Adipocyte (in vitro differentiated cells): ENCODE results near the gene UCP3.

Experiments used
- DNase-seq: peaks from one replicate; pipeline ENCODE4 v3.0.0-alpha.2; 2015; ENCODE audit warnings: low read depth
- H3K27me3 ChIP-seq: replicated peaks from 2 replicates; pipeline ENCODE4 v1.7.0; 2013; ENCODE audit warnings: mild to moderate bottlenecking, low read length, moderate library complexity; ENCODE audit not compliant: control insufficient read depth, insufficient read depth
- H3K36me3 ChIP-seq: 2 replicates; pipeline ENCODE4 v1.7.0; 2013; ENCODE audit warnings: low read length, mild to moderate bottlenecking, moderate library complexity; ENCODE audit not compliant: control insufficient read depth, insufficient read depth, severe bottlenecking
- H3K4me1 ChIP-seq: 2 replicates; pipeline ENCODE4 v1.7.0; 2013; ENCODE audit warnings: mild to moderate bottlenecking, low read length, moderate library complexity; ENCODE audit not compliant: control insufficient read depth, insufficient read depth
- H3K4me3 ChIP-seq: 2 replicates; pipeline ENCODE4 v1.7.0; 2013; ENCODE audit warnings: mild to moderate bottlenecking, low read length, moderate library complexity
- H3K9ac ChIP-seq: 2 replicates; pipeline ENCODE4 v1.7.0; 2013; ENCODE audit warnings: mild to moderate bottlenecking, low read length, moderate library complexity
- H3K9me3 ChIP-seq: 2 replicates; pipeline ENCODE4 v1.7.0; 2013; ENCODE audit warnings: mild to moderate bottlenecking, low read length, moderate library complexity; ENCODE audit not compliant: control insufficient read depth

Gene UCP3

GRCh38 chr11:74008373-74009229, at the start of gene UCP3:
TSS of gene UCP3 (minus strand) at chr11:74009085. CDS start at chr11:74007042, 2,043 bp downstream.
- H3K4me3 ChIP-seq, result no peak within 1 kb of the TSS
- H3K9ac ChIP-seq, result no peak within 1 kb of the TSS
- no peaks in the 10 kb centered on the region for H3K27me3 ChIP-seq
- no peaks in the 10 kb centered on the region for H3K9me3 ChIP-seq
- H3K4me1 ChIP-seq, result peaks cover 31% of the 10 kb centered on the region
- H3K36me3 ChIP-seq, result no peaks in the 10 kb centered on the region
- DNase-seq, result no peak

- DNase-seq, result peak; percentile 20
These were observed 48.6 kb upstream of the UCP3 start for GRCh38 chr11:74057249-74058151.

GRCh38 chr11:74055938-74056337, 47.1 kb upstream of the UCP3 start:
- Histone ChIP-seq H3K4me3 (no peak overlapping the region), H3K36me3 (peaks cover 3% of the 10 kb centered on the region), H3K9me3 (no peaks in the 10 kb centered on the region), H3K27me3 (no peaks in the 10 kb centered on the region), H3K9ac (no peak overlapping the region), H3K4me1 (peaks cover 6% of the 10 kb centered on the region)
- peak; percentile 58 for DNase-seq

More at GRCh38 chr11:74057249-74058151, 48.6 kb upstream of the UCP3 start:
- H3K9me3 ChIP-seq, result peaks cover 2% of the 10 kb centered on the region
- no peaks in the 10 kb centered on the region for H3K27me3 ChIP-seq
- H3K4me3 ChIP-seq, result no peak overlapping the region
- H3K36me3 ChIP-seq, result peaks cover 3% of the 10 kb centered on the region
- H3K4me1 ChIP-seq, result peaks cover 6% of the 10 kb centered on the region
- H3K9ac ChIP-seq, result no peak overlapping the region

- H3K9me3 ChIP-seq, result no peaks in the 10 kb centered on the region
- H3K4me3 ChIP-seq, result no peak overlapping the region
- no peaks in the 10 kb centered on the region for H3K4me1 ChIP-seq
- H3K36me3 ChIP-seq, result peaks cover 16% of the 10 kb centered on the region
- no peak for DNase-seq
- H3K9ac ChIP-seq, result no peak overlapping the region
- H3K27me3 ChIP-seq, result no peaks in the 10 kb centered on the region
These were observed 41.6 kb upstream of the UCP3 start for GRCh38 chr11:74050465-74050864.

GRCh38 chr11:74048993-74049392, 40.1 kb upstream of the UCP3 start:
- no peak for DNase-seq
- no peak overlapping the region for H3K9ac ChIP-seq
- H3K9me3 ChIP-seq, result no peaks in the 10 kb centered on the region
- no peak overlapping the region for H3K4me3 ChIP-seq
- peaks cover 16% of the 10 kb centered on the region for H3K36me3 ChIP-seq
- H3K4me1 ChIP-seq, result no peaks in the 10 kb centered on the region
- no peaks in the 10 kb centered on the region for H3K27me3 ChIP-seq

GRCh38 chr11:74044538-74044937, 35.7 kb upstream of the UCP3 start:
- DNase-seq, result no peak
- H3K36me3 ChIP-seq, result peaks cover 26% of the 10 kb centered on the region
- H3K9ac ChIP-seq, result no peak overlapping the region
- no peaks in the 10 kb centered on the region for H3K4me1 ChIP-seq
- H3K4me3 ChIP-seq, result no peak overlapping the region
- no peaks in the 10 kb centered on the region for H3K27me3 ChIP-seq
- no peaks in the 10 kb centered on the region for H3K9me3 ChIP-seq

GRCh38 chr11:74043450-74043849, 34.6 kb upstream of the UCP3 start:
- Histone ChIP-seq H3K9ac (no peak overlapping the region), H3K9me3 (no peaks in the 10 kb centered on the region), H3K27me3 (no peaks in the 10 kb centered on the region), H3K4me1 (no peaks in the 10 kb centered on the region), H3K36me3 (peaks cover 37% of the 10 kb centered on the region), H3K4me3 (no peak overlapping the region)
- no peak for DNase-seq

- Histone ChIP-seq H3K36me3 (peaks cover 66% of the 10 kb centered on the region), H3K4me1 (peaks cover under 1% of the 10 kb centered on the region), H3K9me3 (no peaks in the 10 kb centered on the region), H3K27me3 (no peaks in the 10 kb centered on the region), H3K9ac (no peak overlapping the region), H3K4me3 (no peak overlapping the region)
- DNase-seq, result no peak
These were observed 28.4 kb upstream of the UCP3 start for GRCh38 chr11:74037309-74037708.

- no peaks in the 10 kb centered on the region for H3K27me3 ChIP-seq
- H3K9me3 ChIP-seq, result no peaks in the 10 kb centered on the region
- H3K9ac ChIP-seq, result no peak overlapping the region
- no peak overlapping the region for H3K4me3 ChIP-seq
- peaks cover 53% of the 10 kb centered on the region for H3K36me3 ChIP-seq
- DNase-seq, result peak; percentile 34
- H3K4me1 ChIP-seq, result peaks cover 20% of the 10 kb centered on the region
These were observed 26.4 kb upstream of the UCP3 start for GRCh38 chr11:74035264-74035663.

GRCh38 chr11:74033046-74033445, 24.2 kb upstream of the UCP3 start:
- Histone ChIP-seq H3K9ac (no peak overlapping the region), H3K9me3 (no peaks in the 10 kb centered on the region), H3K4me1 (peaks cover 20% of the 10 kb centered on the region), H3K36me3 (peaks cover 42% of the 10 kb centered on the region), H3K4me3 (no peak overlapping the region), H3K27me3 (no peaks in the 10 kb centered on the region)
- DNase-seq, result no peak
